ENCODE measurements around the gene AP3B1.

- no peak for TF ChIP-seq CTCF (IDR thresholded peaks at IDR 0.05)
- no peak for TF ChIP-seq POLR2A (IDR thresholded peaks at IDR 0.05)
These were observed 78.5 kb downstream of the AP3B1 start for GRCh38 chr5:78215972-78216371.

All from upper lobe of left lung (tissue), 4 donors.